DMS79 (cell line): ENCODE results near the gene NOD2.

Experiments used
- DNase-seq: peaks from one replicate; lab custom pipeline; 2025; lab: John Stamatoyannopoulos, UW

Gene NOD2

GRCh38 chr16:50742576-50743200, 49.3 kb downstream of the NOD2 start:
- no peak for DNase-seq

- no peak for DNase-seq
Observed at GRCh38 chr16:50743581-50744225, 50.3 kb downstream of the NOD2 start.

GRCh38 chr16:50744881-50745280, 51.5 kb downstream of the NOD2 start:
- no peak for DNase-seq

- no peak for DNase-seq
Observed at GRCh38 chr16:50745940-50746339, 52.5 kb downstream of the NOD2 start.

GRCh38 chr16:50747207-50747956, 54.0 kb downstream of the NOD2 start:
- no peak for DNase-seq

- no peak for DNase-seq
Observed at GRCh38 chr16:50751528-50751927, 58.1 kb downstream of the NOD2 start.

- DNase-seq, result no peak
Observed at GRCh38 chr16:50752471-50753235, 59.2 kb downstream of the NOD2 start.

GRCh38 chr16:50756473-50756872, 63.1 kb downstream of the NOD2 start:
- no peak for DNase-seq

- no peak for DNase-seq
Observed at GRCh38 chr16:50761267-50761666, 67.9 kb downstream of the NOD2 start.

- DNase-seq, result no peak
Observed at GRCh38 chr16:50762241-50762640, 68.8 kb downstream of the NOD2 start.

GRCh38 chr16:50763211-50763610, 69.8 kb downstream of the NOD2 start:
- DNase-seq, result no peak

GRCh38 chr16:50765260-50765659, 71.9 kb downstream of the NOD2 start:
- DNase-seq, result no peak

- DNase-seq, result no peak
Observed at GRCh38 chr16:50765861-50766260, 72.5 kb downstream of the NOD2 start.

GRCh38 chr16:50767197-50767596, 73.8 kb downstream of the NOD2 start:
- DNase-seq, result no peak

- DNase-seq, result no peak
Observed at GRCh38 chr16:50771366-50771765, 78.0 kb downstream of the NOD2 start.

- no peak for DNase-seq
Observed at GRCh38 chr16:50774405-50774804, 81.0 kb downstream of the NOD2 start.

- DNase-seq, result no peak
Observed at GRCh38 chr16:50774960-50775359, 81.6 kb downstream of the NOD2 start.

- no peak for DNase-seq
Observed at GRCh38 chr16:50776037-50776436, 82.6 kb downstream of the NOD2 start.

GRCh38 chr16:50778284-50779163, 85.1 kb downstream of the NOD2 start:
- DNase-seq, result no peak

GRCh38 chr16:50781043-50781442, 87.6 kb downstream of the NOD2 start:
- no peak for DNase-seq

- no peak for DNase-seq
Observed at GRCh38 chr16:50781518-50781917, 88.1 kb downstream of the NOD2 start.
